Stromal cell of bone marrow (primary cell): ENCODE measurements around the gene TC2N.
"Not testable (repeated sequence)": the region's sequence is repeated elsewhere in the genome, so short reads cannot be mapped to it uniquely, and the experiment has no call there.

Source experiments
- DNase-seq: peaks from one replicate; pipeline ENCODE4 v3.0.0-alpha.2; 2012; ENCODE audit warnings: low read depth

TC2N gene

DNA sequence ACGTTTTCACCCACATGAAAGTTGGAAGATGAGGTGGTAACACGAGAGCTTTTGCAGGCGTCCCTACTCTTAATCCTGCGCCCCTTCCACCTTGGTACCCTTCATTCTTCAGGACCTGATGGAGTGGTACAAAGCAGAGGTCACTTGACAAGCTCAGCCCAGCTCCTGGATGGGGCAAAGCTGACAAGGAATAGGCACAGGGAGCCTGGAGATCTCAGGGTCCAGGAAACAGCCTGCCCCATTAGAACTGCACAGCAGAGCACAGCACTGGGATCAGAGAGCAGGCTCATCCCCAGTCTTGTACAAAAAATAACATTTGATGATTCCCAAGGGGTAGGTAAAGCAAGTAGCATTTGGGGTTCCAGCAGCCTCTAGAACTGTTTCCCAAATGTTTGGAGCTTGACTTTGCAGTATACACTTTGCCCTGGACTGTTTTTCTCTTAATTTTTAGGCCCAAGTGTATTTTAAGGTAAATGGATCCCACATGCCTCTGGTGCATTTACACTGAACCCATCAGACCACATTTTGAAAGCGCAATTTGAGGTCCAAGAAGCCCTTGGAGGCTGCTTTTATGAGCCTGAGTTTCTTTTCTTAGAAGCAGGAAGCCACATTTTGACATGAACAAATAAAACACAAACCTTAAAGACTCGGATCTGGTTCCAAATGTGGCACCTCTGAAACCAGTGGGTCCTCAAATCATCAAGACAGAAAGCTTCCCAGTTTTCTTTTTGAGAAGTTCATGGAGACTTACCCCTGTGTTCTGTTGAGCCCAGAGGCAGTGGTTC is 633 bp downstream of the TC2N start:
- no peak for DNase-seq

DNA sequence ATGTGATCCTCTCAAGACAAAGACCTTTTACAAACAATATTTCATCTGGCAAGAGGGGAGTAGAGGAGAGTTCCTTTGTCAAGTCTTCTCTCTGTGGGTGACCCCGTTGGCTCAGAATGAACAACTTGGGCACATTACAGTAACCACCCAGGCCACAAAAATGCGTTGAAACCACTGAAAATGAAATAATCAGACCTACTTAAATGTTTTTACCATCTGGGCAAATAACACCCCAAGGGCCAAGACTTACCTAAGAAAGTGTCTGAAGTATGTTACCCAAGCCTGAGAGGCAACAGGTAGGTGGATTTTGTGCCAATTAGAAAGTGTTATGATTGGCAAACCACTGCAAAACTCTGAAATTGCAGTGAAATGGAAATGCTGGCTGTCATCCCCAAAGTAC is 1.3 kb downstream of the TC2N start:
- DNase-seq: no peak

DNA sequence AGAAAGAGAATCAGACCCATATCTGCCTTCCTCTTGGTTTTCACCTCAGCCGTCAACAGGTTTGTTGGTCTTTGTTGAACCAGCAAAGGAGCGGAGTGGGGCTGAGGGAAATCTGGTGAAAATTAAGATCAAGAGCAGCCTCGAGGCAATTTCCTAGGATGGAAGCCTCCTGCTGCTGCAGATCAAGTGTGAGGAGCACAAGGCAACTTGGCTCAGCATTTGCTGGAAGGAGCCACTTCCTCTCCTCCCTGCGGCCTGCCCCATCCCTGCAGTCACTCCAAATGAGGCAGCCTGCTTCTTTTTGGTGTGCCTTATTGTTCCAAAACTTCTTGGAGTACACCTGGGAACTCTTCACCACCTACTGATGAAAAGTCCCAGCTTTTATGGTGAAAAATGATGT is 4.9 kb downstream of the TC2N start:
- no peak for DNase-seq

DNA sequence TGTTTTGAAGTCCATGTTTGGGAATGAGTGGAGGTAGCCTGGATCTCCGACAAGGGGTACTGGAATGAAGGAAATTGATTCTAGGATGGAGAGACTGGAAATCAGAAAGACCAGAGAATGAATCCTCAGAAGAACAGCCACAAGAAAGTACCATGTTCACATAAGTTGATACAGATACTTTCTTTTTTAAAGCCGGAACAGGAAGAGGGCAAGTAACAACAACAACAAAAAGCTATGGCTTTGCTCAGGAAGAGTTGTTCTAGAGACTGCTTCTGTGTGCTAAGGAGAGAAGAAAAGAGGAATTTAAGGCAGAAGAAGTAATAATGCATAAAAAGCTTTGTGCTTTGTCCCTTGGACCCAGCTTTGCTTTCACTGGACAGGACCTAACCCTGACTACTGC is 6.2 kb downstream of the TC2N start:
- no peak for DNase-seq

DNA sequence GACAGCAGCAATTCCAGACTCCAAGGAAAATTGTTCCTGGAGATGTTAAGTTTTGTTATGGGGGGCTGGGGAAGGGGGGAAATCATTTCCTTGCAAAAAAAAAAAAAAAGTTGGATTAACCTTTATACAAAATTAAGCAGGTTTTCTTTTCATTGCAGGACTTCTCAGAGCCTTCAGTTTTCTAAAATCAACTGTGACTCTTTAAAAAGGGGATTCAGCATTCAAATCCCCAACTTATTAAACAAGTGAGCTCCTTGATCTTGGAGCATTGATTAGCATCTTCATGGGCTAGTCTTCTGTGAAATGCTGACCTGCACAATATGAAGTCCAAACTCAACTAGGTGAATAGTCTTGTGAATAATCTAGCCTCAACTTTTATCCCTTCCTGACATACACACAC is 7.1 kb downstream of the TC2N start:
- no peak for DNase-seq

DNA sequence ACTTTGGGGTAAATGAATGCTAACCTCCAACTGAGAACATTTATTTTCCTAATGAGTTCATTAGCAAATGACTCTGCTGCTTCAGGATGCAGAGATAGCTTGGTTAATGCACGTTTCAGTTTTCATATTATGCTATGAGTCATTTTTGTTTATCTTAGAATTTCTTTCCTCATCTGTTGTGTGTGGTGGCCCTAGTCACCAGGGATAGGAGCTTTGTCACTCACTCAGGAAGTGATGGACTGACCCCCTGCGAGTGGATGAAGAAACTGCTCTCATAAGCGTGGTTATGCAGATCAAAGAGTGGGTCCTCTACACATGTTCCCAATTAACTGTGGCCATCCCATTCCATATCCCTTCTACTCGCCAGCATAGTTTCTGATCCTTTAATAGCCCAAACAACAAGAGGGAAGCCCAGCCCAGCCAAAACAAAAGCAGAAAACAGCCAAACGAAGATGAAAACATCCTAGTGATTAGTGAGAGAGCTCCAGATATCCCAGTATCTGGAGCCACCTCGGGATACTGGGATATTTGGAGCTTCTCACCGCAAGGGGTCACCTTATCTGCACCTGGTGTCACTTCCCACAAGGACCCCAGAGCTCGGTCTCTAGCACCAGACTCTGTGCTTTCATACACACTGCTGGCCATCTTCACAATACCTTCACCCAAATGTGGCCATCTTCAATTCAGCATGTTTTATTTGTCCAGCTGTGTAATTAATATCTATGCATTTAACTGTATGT is 8.6 kb downstream of the TC2N start:
- DNase-seq: no peak

DNA sequence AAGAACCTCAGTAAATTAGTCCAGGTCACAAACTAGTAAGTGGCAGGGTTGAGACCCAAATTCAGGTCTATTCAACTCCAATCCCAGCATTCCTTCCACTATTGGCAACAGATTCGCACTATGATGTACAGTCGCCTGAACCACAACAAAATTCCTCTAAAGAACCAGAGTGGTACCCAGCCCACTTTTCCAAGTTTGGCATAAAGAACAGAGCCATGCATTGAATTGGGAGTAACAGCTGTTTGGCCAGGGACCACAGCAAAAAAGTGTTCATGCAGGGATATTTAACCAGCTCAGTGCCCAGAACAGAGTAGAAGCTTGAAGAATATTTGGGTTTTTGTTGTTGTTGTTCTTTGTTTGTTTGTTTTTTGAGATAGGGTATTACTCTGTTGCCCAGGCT is 9.7 kb downstream of the TC2N start:
- DNase-seq: no peak

DNA sequence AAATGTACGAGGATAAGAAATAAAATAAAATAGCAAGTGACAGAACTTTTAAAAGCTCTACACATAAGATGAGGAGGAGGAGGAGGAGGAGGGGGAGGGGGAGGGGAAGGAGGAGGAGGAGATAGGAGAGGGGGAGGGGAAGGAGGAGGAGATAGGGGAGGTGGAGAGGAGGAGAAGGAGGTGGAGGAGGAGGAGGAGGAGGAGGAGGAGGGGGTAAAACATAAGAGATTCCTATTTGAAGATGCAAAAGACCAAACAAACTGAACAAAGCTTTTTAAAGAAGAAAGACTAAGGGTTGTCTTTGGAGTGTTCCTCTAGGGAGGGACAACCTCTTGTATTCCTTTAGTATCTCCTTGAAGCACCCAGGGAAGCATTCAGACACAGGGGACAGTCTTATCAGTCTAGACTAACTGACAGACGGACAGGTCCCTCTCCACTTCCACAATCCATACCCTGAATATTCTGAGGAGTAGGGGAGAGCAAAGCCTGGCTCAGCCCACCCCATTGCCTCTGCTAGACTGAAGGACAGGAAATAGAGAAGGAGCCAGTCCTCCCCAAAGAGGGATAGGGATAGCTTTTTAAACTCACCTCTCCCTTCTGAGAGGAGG is 12.9 kb downstream of the TC2N start:
- no peak for DNase-seq

DNA sequence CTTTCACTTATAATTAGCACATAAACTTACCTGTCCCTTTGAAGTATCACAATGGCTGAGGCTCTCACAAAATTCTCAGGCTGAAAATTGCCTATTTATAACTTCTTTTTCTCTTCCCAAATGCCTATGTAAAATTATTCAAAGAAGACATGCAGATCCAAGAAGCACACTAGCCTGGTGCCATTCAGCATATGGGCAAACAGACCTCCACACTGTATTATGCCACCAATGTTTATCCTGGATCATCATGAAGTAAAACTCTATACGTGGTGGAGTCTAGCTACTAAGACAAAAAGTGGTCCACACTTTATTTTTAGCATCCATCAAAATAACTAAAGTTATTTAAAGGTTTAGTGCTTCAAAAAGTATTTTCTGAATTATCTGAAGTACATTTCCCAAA is 15.8 kb downstream of the TC2N start:
- DNase-seq: no peak

DNA sequence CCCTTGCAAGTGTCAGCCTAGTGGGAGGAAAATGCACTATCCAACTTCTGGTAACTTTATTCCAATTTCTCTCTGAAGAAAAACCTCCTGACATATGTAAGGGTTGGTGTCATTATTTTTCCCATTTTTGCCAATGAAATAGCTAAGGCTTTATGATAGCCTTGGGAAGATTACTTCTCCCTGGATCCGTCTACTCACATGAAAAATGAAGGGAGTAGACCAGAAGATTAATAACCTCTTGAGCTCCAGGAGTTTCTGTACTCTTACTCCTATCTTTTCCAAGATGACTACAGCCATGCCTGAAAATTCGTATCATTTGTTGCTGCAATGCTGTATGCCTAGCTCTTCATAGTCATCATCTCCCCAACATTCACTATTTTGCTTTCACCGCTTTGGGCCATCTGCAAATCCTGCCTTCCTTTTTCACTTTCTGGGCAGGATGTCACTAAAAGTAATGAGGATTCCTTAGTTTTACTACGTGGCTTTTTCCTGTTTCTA is 18.8 kb downstream of the TC2N start:
- DNase-seq: no peak

DNA sequence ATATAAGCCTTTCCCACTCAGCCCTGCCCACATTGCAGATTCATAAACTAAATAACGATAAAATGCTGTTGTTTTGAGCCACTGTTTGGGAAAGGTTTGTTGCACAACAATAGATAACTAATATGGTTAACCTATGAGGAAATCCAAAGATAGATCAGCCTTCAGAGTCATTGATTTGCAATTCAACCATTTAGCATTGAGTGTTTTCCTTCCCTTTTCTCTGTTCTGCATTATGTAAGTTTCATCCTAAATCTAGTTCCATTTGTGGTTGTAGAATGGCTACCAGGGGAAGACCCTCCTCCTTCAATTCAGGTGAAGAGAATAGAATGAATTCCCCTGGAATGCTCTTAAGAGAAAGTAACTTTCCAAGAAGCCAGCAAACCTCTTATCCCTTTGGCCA is 19.6 kb downstream of the TC2N start:
- DNase-seq: no peak

DNA sequence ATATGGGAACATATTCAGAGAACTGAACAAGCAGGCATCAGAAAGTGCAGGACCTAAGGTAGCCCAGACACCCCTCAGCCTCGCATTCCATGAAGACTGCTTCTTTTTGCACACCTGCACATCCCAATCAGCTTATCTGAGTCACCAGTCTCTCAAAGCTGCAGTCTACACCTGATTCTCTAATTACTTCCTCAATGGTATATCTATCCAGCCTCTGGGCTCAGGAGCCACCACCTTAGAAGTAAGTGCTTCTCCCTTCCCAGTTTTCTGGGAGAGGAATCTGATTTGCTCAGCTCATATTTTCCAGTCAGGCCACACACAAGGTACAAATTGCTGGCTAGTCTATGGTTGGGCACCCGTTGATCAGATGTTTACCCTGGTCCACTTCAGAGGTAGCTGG is 21.7 kb downstream of the TC2N start:
- DNase-seq: no peak

DNA sequence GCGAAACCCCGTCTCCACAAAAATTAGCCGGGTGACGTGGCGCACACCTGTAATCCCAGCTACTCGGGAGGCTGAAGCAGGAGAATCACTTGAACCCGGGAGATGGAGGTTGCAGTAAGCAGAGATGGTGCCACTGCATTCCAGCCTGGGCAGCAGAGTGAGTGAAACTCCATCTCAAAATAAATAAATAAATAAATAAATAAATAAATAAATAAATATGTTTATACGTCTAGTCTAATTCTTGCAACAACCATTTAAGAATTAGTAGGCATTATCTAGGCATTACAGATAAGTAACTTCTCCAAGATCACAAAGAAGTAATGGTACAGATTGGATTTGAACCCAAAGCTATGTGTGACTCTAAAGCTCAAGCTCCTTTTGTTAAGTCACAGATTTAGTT is 22.3 kb downstream of the TC2N start:
- not testable (repeated sequence) for DNase-seq

DNA sequence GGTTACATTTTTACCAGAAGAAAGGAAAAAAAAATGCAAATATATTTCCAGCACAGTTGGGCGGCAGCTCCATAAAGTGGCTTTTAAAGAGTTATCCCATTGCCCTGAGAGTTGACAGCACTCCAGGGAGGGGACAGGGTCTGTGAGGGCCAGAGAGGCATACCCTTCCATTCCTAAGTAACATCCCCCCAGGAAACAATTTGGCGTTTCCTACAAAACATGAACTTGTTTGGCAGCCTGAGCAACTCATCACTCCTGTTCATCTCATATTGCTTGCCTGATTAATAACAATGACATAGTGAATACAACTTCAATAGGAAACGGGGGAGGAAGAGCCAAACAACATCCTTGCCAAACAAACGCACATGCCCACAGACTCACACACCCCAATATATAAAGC is 23.3 kb downstream of the TC2N start:
- DNase-seq: no peak

DNA sequence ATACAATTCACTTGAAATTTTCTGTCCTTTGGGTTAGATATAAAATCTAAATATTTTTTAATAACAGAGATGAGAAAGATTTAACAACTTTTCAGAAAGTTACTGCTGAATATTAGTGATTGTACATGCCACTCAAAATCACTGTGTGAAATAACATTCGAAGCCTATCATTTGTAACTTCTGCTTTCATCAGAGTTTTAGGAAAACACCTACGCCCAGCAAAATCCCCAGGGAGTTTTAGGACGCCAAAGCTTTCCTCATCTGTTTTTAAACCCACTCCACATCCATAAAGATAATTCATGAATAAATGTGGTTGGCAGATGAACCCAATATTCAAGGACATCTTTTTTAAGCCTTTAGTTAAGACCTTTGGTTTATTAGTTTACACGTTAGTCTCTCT is 23.9 kb downstream of the TC2N start:
- DNase-seq: no peak

DNA sequence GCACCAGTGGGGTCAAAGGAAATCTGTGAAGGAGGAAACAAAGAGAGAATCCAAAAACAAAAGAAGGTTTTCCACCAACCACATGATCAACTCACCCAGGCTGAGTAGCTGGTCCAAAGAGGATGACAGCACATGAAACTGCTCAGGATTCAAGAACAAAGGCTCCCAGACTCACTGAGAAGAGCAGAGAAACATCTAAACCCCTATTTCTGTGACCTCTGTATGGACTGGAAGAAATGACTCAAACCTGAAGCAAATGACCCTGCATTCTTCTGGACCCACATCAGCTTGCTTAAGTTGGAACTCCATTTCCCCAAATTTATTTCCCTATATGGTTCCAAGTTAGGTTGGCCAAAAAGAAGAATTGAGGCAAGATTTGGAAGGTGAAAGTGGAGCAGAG is 26.3 kb downstream of the TC2N start:
- no peak for DNase-seq

DNA sequence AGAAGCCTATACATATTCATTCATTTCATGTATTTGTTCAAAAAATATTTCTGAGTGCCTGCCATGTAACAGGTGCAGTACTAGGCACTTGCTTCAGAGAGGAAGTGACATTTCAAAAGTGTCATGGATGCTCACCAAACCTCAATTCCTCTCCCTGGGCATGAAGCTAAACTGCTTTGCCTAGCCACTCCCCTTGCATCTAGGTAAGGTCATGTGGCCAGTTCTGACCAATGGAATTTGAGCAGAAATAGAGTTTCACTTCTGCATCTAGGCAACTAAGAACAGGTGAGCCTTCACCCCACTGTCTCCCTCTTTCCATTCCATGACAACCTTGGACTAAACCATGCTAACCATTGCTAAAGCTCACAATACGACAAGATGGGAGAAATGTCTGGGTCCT is 27.6 kb downstream of the TC2N start:
- no peak for DNase-seq

DNA sequence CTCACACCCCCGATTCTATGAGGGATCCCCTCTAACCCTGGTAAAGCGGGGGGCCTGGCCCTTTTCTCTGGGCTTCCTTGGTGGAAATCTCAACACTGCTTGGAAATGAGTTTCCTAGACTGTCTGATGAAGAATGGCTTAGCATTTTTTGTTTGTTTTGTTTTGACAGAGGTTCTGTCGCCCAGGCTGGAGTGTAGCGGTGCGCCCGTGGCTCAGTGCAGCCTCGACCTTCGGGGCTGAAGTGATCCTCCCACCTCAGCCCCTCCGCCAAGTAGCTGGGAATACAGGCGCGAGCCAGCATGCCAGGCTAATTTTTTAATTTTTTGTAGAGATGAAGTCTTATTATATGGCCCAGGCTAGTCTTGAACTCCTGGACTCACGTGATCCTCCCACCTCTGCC is 30.3 kb downstream of the TC2N start:
- DNase-seq: no peak

DNA sequence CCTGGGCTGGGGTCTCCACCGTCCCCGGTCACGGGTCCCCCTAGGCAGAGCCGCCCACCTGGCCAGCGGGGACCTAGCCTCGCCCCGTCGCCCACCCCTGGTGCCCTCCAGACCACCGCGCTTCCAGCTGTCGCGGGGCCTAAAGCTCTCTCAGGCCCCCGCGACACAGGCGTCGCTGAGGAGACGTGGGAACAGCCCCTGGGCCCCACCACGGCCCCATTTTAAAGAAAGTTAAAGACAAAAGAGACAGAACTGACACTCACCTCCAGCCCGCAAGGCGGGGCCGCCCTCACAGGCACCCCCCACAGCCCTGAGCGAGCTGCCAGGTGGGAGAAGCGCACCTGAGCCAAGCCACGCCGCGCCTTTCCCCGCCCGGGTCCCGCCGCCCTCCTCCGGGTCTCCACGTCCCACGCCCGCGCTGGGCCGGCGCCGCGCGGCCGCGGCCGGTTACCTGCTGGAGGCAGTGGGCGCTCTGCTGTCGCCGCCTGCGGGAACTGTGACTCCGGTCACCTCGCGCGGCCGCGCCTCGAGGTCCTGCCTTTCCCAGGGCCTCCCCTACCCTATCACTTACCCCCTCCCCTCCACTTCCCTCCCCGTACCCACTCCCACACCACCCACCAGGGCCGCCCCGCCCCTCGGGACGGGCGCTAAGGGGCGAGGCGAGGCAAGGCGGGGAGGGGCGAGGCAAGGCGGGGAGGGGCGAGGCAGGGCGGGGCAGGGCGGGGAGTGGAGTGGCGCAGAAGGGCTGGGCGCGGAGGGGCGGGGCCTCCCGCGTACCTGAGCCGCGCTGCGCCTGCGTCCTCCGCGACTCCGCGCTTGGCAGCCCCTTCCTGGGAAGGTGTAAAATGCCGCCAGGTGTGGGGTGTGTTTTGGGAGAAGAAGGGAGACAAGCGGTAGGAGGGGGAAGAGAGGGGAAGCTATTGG is 31.2 kb downstream of the TC2N start:
- DNase-seq: no peak

DNA sequence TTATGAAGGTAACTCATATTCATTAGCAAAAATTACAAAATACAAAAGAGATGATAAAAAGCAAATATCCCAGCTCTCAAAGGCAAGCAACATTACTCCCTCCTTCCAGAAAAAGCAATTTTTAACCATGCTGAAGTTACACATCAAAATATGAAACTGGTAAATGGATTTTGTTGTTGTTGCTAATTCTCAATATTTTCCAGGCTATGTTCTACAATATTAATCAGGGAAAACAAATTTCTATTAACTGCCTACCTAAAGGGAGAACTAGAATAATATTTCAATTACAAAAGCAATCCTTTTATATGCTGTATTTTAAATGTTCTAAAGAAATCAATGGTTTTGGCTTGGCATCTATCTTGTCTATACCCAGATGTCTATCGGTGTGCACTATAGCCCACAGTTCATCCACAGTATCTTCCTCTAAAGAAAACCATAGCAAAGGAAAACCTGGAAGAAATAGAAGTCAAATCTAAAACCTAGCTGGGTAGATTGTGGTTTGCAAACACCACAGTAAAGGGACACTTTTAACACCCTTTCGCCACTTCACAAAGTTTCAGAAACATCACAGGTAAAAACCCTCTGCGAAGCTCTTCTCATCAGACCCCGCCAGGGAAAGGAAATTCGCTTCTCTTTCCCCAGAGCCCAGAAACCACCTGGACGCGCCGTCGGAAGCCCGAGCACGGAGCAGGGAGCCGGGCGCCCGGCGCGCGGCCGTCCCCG is 32.0 kb downstream of the TC2N start:
- no peak for DNase-seq

DNA sequence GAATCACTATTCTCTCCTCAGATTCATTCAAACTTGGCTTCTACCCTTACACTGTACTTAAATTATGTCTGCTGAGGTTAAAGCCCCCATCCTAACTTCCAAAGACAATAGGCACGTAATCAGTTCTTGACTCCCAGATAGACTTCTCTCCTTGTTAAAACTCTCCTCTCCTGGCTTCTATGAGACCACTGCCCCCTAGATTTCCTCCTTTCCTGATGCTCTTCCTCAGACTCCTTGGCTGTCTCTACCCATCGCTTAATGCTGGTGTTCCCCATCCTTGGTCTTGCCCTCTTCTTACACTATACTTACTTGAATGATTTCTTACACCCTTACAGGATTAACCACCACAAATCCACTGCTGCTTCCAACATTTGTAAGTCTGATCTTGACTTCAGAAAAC is 32.8 kb downstream of the TC2N start:
- no peak for DNase-seq
